GM21529 (cell line): Measurements from ENCODE around the gene PLCG2.

Experiments used
- ATAC-seq: cut with Tn5 transposase; IDR thresholded peaks from one replicate; pipeline ENCODE4 v1.9.1; 2021; ENCODE audit not compliant: unreplicated experiment

Gene PLCG2

GRCh38 chr16:81904320-81904719 lies 125.2 kb downstream of the PLCG2 start:
- no peak for ATAC-seq

GRCh38 chr16:81905277-81905676 lies 126.2 kb downstream of the PLCG2 start:
- ATAC-seq: no peak

DNA sequence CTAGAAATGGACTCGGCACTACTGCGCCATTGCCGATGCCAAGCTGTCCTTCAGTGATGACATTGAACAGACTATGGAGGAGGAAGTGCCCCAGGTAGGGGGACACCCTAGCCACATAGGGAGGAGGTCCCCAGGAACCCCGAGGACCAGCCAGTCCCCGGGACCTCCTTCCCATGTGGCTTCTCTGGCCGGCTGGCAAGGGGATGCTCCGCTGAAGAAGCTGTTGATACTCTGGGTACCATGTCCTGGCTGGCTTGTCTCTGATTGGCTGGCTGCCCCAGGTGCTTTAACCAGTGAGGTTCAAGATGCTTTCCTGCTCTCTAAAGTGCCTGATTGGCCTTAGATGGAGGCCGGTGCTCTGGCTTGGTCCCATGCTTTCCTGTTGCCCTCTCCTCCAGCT lies 128.6 kb downstream of the PLCG2 start:
- ATAC-seq: no peak

- ATAC-seq: no peak
Measured at GRCh38 chr16:81908466-81909262, 129.6 kb downstream of the PLCG2 start.

DNA sequence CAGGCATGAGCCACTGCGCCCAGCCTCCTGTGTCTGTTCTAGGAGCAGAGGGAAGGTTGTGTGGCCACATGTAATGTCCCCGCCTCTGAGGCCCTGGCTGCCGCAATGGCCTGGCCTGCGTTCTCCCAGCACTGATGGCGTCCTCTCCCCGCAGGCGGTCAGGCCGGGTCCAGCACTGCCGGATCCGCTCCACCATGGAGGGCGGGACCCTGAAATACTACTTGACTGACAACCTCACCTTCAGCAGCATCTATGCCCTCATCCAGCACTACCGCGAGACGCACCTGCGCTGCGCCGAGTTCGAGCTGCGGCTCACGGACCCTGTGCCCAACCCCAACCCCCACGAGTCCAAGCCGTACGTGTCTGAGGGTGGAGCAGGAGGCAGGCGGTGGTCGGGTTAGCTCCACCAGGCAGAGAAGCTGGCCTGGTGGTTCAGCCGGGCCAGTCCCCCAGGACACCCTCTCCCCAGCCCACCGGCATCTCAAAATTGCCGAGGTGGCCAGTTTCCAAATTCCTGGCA lies 131.3 kb downstream of the PLCG2 start:
- no peak for ATAC-seq

DNA sequence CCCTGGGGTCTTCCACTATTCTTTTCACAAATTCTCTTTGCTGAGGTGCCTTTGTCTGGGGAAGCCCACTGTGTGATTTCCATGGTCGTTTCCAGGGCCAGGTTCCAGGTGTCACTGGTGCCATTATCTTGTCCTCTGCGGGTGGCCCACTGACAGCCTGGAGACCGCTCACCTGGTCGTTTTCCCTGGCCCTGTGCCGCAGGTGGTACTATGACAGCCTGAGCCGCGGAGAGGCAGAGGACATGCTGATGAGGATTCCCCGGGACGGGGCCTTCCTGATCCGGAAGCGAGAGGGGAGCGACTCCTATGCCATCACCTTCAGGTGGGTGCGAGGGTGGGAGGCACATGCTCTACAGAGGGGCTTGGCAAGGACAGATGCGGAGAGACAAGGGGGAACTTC lies 133.3 kb downstream of the PLCG2 start:
- no peak for ATAC-seq

- ATAC-seq: no peak
Measured at GRCh38 chr16:81913222-81913621, 134.1 kb downstream of the PLCG2 start.

DNA sequence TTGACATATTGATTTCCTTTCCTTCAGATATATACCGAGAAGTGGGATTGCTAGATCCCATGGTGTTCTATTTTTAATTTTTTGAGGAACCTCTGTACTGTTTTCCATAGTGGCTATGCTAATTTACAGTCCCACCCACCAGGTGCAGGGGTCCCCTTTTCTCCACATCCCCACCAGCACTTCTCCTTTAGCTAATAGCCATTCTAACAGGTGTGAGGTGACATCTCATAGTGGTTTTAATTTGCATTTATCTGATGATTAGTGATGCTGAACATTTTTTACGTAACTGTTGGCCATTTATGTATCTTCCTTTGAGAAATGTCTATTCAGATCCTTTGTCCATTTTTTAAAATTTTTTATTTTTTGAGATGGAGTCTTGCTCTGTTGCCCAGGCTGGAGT lies 138.3 kb downstream of the PLCG2 start:
- ATAC-seq: no peak

DNA sequence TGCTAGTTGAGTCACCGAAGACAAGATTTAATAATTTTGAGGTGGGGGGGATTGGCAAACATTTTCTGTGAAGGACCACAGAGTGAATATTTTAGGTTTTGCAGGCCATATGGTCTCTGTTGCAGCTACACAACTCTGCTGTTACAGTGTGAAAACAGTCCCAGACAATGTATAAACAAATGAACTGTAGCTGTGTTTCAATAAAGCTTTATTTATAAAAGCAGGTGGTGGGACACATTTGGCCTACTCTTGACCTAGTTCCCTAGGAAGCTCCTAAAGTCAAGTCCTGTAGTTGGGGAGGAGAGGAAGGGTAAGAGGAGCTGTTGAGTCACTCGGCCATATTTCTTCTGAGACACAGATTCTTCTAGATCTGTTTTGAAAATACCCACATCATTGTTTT lies 139.8 kb downstream of the PLCG2 start:
- ATAC-seq: no peak

GRCh38 chr16:81920498-81920897 lies 141.4 kb downstream of the PLCG2 start:
- ATAC-seq: no peak

- ATAC-seq: no peak
Measured at GRCh38 chr16:81921085-81921814, 142.2 kb downstream of the PLCG2 start.

DNA sequence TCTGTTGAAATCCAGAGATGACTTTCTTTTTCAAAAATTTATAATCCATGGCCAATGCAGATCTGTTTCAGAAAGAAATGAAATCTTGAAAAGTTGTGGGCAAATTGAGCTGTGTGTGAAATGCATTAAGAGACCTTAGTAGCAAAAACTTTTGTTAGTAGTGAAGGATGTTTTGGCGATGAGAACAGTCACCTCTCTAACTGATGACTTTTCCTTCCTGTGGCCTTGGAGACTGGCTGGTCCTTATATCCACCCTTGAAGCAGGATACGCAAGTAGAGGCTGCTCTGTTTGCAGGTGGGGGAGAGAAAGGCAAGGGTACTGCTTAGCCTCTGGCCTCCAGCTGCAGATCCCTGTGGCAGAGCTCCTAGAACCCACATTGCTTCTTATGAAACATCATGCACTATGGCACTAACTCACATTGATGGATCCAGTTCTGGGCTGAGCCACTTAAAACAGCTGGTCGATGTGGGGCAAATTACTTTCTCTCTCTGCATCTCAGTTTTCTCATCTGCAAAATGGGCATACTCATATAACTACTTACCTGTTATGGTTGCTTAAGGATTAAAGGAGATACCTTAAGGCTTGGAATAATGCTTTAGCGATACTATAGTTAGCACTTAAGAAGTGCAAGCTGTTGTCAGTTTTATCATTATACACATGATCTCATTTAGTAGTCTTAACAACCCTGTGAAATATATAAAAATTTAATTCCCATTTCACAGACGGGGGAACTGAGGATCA lies 142.9 kb downstream of the PLCG2 start:
- no peak for ATAC-seq

- ATAC-seq: no peak
Measured at GRCh38 chr16:81923296-81923695, 144.2 kb downstream of the PLCG2 start.

GRCh38 chr16:81925016-81925415 lies 145.9 kb downstream of the PLCG2 start:
- ATAC-seq: no peak

DNA sequence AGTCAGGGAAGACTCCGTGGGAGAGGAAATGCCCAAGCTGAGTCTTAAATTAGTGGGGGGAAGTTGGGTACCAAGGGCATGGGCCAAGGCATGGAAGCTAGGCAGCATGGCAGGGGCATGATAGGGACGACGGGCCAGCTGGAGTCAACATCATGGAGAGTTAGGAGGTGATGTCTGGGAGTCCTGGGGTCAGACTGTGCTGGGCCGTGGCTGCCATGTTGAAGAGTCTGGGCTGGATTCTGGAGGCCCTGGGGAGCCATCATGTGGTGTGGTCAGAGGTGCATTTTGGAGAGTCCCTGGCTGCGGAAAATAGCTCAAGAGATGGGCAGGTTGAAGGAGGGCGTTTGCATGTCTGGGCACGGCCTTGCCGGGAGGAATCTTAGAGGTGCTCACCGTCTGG lies 146.9 kb downstream of the PLCG2 start:
- ATAC-seq: no peak

GRCh38 chr16:81927561-81928185 lies 148.6 kb downstream of the PLCG2 start:
- no peak for ATAC-seq

GRCh38 chr16:81928271-81928918 lies 149.3 kb downstream of the PLCG2 start:
- no peak for ATAC-seq

GRCh38 chr16:81928975-81929374 lies 149.9 kb downstream of the PLCG2 start:
- no peak for ATAC-seq

GRCh38 chr16:81929841-81930240 lies 150.8 kb downstream of the PLCG2 start:
- ATAC-seq: no peak

GRCh38 chr16:81931927-81932326 lies 152.8 kb downstream of the PLCG2 start:
- ATAC-seq: no peak

DNA sequence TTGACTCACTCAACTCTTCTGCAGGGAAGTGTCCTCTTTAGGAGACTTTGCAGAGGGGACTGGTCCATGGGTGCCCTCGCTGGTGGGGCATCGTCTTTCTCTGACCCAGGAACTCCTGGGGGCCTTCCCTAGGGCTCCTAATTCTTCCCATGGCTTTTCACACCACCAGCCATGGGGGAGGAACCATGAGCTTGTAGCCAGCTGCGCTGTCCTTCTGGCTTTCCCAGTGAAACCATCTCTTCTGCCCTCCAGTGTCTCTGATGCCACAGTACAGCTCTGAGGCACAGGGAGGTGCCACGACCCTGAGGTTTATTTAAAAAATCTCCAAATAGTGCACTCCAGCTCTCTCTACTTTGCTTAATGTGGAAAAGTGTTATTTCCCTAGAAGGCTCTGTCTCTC lies 153.6 kb downstream of the PLCG2 start:
- no peak for ATAC-seq
